Measurements from ENCODE around the gene MROH8. TPM values are rescaled to one million over a fixed set of nuclear protein-coding genes. Genes with fewer than 3 reads are reported as not detected.
A peak's percentile ranks its signal among the peaks of the same experiment; 100 is the strongest.

The MROH8 gene
- total and polyA plus RNA-seq, 2 of the 13 experiments (the other 11 are each of a cell fraction or from before 2014, with no cell fraction given) = 2.6 to 5.5 TPM

- no peak for TF ChIP-seq TERF1 (CRISPR knock-in tag; IDR thresholded peaks at IDR 0.05)
- TF ChIP-seq ZNF75D (CRISPR knock-in tag; IDR thresholded peaks at IDR 0.05; ENCODE audit: borderline replicate concordance) = peak; percentile 97; the same call in 1 of the 2 replicates
- TF ChIP-seq MIER2 (CRISPR knock-in tag; IDR thresholded peaks at IDR 0.05) = no peak
- peak; percentile 85; the same call in 1 of the 2 replicates for TF ChIP-seq TOPORS (CRISPR knock-in tag; IDR thresholded peaks at IDR 0.05)
- no peak; the same call in 1 of the 2 replicates for TF ChIP-seq NR2F6 (IDR thresholded peaks at IDR 0.05)
- TF ChIP-seq NR2F6 (CRISPR knock-in tag; IDR thresholded peaks at IDR 0.05) = peak; percentile 52; the same call in 1 of the 2 replicates
- peak; percentile 9; the same call in 1 of the 2 replicates for TF ChIP-seq RCOR2 (CRISPR knock-in tag; IDR thresholded peaks at IDR 0.05)
- peak; percentile 57; the same call in 1 of the 2 replicates for TF ChIP-seq SIX1 (CRISPR knock-in tag; IDR thresholded peaks at IDR 0.05; ENCODE audit: borderline replicate concordance)
- TF ChIP-seq NFE2L1 (CRISPR knock-in tag; IDR thresholded peaks at IDR 0.05; ENCODE audit: borderline replicate concordance) = no peak
- peak; percentile 90; the same call in 1 of the 2 replicates for TF ChIP-seq ISL2 (CRISPR knock-in tag; IDR thresholded peaks at IDR 0.05)
- TF ChIP-seq, protein P1, sequence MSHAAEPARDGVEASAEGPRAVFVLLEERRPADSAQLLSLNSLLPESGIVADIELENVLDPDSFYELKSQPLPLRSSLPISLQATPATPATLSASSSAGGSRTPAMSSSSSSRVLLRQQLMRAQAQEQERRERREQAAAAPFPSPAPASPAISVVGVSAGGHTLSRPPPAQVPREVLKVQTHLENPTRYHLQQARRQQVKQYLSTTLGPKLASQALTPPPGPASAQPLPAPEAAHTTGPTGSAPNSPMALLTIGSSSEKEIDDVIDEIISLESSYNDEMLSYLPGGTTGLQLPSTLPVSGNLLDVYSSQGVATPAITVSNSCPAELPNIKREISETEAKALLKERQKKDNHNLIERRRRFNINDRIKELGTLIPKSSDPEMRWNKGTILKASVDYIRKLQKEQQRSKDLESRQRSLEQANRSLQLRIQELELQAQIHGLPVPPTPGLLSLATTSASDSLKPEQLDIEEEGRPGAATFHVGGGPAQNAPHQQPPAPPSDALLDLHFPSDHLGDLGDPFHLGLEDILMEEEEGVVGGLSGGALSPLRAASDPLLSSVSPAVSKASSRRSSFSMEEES (CRISPR knock-in tag; IDR thresholded peaks at IDR 0.05) = peak; percentile 14; the same call in 1 of the 2 replicates
- TF ChIP-seq, protein P2, sequence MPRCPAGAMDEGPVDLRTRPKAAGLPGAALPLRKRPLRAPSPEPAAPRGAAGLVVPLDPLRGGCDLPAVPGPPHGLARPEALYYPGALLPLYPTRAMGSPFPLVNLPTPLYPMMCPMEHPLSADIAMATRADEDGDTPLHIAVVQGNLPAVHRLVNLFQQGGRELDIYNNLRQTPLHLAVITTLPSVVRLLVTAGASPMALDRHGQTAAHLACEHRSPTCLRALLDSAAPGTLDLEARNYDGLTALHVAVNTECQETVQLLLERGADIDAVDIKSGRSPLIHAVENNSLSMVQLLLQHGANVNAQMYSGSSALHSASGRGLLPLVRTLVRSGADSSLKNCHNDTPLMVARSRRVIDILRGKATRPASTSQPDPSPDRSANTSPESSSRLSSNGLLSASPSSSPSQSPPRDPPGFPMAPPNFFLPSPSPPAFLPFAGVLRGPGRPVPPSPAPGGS (CRISPR knock-in tag; IDR thresholded peaks at IDR 0.05) = peak; percentile 93
- no peak; the same call in 1 of the 2 replicates for TF ChIP-seq ZNF878 (CRISPR knock-in tag; IDR thresholded peaks at IDR 0.05)
- TF ChIP-seq ZNF414 (CRISPR knock-in tag; IDR thresholded peaks at IDR 0.05) = peak; percentile 96
- no peak for TF ChIP-seq ZBTB33 (CRISPR knock-in tag; IDR thresholded peaks at IDR 0.05)
- TF ChIP-seq HNF4G (IDR thresholded peaks at IDR 0.05; ENCODE audit: borderline replicate concordance, low read depth, low read length) = peak; percentile 32; the same call in 1 of the 2 replicates
- TF ChIP-seq HNF4G (CRISPR knock-in tag; IDR thresholded peaks at IDR 0.05; ENCODE audit: borderline replicate concordance, low read depth) = peak; percentile 44; the same call in 1 of the 2 replicates
- no peak for TF ChIP-seq ZMYM2 (CRISPR knock-in tag; IDR thresholded peaks at IDR 0.05)
- TF ChIP-seq ZNF451 (CRISPR knock-in tag; IDR thresholded peaks at IDR 0.05) = peak; percentile 51; the same call in 1 of the 2 replicates
- no peak; the same call in 1 of the 2 replicates for TF ChIP-seq ZNF782 (CRISPR knock-in tag; IDR thresholded peaks at IDR 0.05; ENCODE audit: borderline replicate concordance)
- TF ChIP-seq DPF2 (CRISPR knock-in tag; IDR thresholded peaks at IDR 0.05; ENCODE audit: borderline replicate concordance, low read depth) = no peak
- peak; percentile 95 for TF ChIP-seq POLR2G (IDR thresholded peaks at IDR 0.05; ENCODE audit: low read depth, low read length)
- TF ChIP-seq NFIB (CRISPR knock-in tag; IDR thresholded peaks at IDR 0.05; ENCODE audit: borderline replicate concordance) = peak; percentile 35; the same call in 1 of the 2 replicates
These were observed at the start of gene MROH8, which contains the start of gene RPN2 (continued) for GRCh38 chr20:37178839-37179682.

Data from HepG2 (cell line).